Pancreas (tissue), 10 donors: ENCODE measurements around the gene IZUMO1R. TPM values are rescaled to one million over a fixed set of nuclear protein-coding genes. Genes with fewer than 3 reads are reported as not detected.

Source experiments
- ATAC-seq, 4 donors: fragments of 200-7000 bp; cut with Tn5 transposase; one replicate each; pipeline versions ENCODE4 v1.8.0 to v1.9.1; 2020; ENCODE audit warnings: mild to moderate bottlenecking in 4 of 4, moderate library complexity in 4 of 4
- DNase-seq, 6 donors: peaks; one replicate each; pipeline ENCODE4 v3.0.0-alpha.2; 2020
- FAIRE-seq: peaks from 2 replicates; lab custom pipeline; 2012; peaks lifted over from hg19 to GRCh38; lab: Jason Lieb, UNC
- H3K27ac ChIP-seq, 4 donors: fragments of 200-600 bp; sonication (generic); 1 replicate in 3 of 4; 2 replicates in 1 of 4; pipeline versions ENCODE4 v1.5.0 to v1.8.0; 2020
- H3K27me3 ChIP-seq, 4 donors: fragments of 200-600 bp; one replicate each; pipeline ENCODE4 v1.8.0; 2021
- H3K36me3 ChIP-seq, 3 donors: fragments of 200-600 bp; sonication (generic) in 1 of 3; one replicate each; pipeline versions ENCODE4 v1.5.0 to v1.8.0; 2020 to 2021
- H3K4me1 ChIP-seq, 3 donors: fragments of 200-600 bp; one replicate each; pipeline ENCODE4 v1.8.0; 2021
- H3K4me3 ChIP-seq, 4 donors: fragments of 200-600 bp; sonication (generic) in 2 of 4; one replicate each; pipeline versions ENCODE4 v1.5.0 to v1.8.0; 2020 to 2021
- H3K9me3 ChIP-seq, 4 donors: fragments of 200-600 bp; one replicate each; pipeline ENCODE4 v1.8.0; 2021
- WGBS, 2 donors: extraction: QIAGEN DNeasy Blood & Tissue Kit; methylation state at CpG; one replicate each; pipeline ENCODE4 v1.1.7; 2013; 5-methylcytosine and 5-hydroxymethylcytosine counted together
- intact Hi-C, 3 donors: fragments of 100-400 bp; cut with DNase I; formaldehyde crosslinking; loops; one replicate each; pipeline versions ENCODE4 v1.11.1 to v1.14.2; 2022
- polyA plus RNA-seq, 2 donors: library from polyadenylated mRNA; stranded (reverse); fragments of 200-250 nt; gene quantifications; one replicate each; pipeline ENCODE4 v1.2.3, GENCODE V29; 2013
- total RNA-seq, 6 donors: library from RNA; stranded (reverse); fragmentation: NEBNext Ultra II Directional in 4 of 6; extraction: Animal tissue kit (Norgen Biotek cat#: 25700) in 4 of 6; gene quantifications; one replicate each; pipeline versions ENCODE4 v1.2.1 to v1.2.4, GENCODE V29; 2021 to 2023
- TF ChIP-seq, protein P1 (sequence below), 4 donors: fragments of 200-600 bp; sonication (generic) in 3 of 4; IDR thresholded peaks; one replicate each; pipeline versions ENCODE4 v1.5.0 to v1.8.0; 2021; ENCODE audit warnings: antibody characterized with exemption in 4 of 4
- donor health status: healthy with polysubstance abuse.
- donor health status: DM: no; HTN: no; CAD: no; lungs with moderate emphysema.
- donor health status: DM: no; HTN: no; CAD: no.
- donor health status: control.
- donor health status: control.
- donor health status: Bipolar disorder and iron deficiency.
- donor health status: DM: yes; HTN: yes; CAD: no.
- donor health status: DM: no; HTN: no; CAD: no.
- donor health status: DM: no; HTN: no; CAD: no.
- donor health status: DM: yes; HTN: yes; CAD: no.

Gene IZUMO1R
- total and polyA plus RNA-seq, 8 donors = not detected

DNA sequence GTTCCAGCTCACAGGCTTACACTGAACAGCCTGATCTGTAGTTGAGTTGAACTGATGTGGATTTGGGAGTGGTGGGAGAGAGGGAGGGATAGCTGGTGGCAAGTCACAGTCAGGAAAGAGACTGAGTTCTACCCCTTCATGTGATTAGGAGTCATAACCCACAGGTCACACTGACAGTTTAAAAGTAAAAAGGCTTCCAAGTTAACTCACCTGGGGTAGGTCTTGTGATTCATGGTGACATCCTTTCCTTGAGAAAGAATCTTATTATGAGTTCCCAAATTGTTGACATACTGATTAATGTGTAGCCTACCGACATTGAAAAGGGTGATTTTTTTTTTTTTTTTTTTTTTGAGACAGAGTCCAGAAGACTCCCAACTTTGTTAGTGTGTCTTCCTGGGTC lies 5.4 kb downstream of the IZUMO1R start:
- Histone ChIP-seq H3K27me3 (no peaks in the 10 kb centered on the region), H3K9me3 (no peaks in the 10 kb centered on the region), H3K27ac (no peak overlapping the region), H3K4me1 (no peaks in the 10 kb centered on the region), H3K36me3 (no peaks in the 10 kb centered on the region), H3K4me3 (no peak overlapping the region)
- WGBS, 2 donors = 10 to 18% methylated on average over 1 of the region's 1 CpG
- DNase-seq (no peak), FAIRE-seq (no peak), ATAC-seq (no peak)
- intact Hi-C loops = no loop called here
- TF ChIP-seq, protein P1, sequence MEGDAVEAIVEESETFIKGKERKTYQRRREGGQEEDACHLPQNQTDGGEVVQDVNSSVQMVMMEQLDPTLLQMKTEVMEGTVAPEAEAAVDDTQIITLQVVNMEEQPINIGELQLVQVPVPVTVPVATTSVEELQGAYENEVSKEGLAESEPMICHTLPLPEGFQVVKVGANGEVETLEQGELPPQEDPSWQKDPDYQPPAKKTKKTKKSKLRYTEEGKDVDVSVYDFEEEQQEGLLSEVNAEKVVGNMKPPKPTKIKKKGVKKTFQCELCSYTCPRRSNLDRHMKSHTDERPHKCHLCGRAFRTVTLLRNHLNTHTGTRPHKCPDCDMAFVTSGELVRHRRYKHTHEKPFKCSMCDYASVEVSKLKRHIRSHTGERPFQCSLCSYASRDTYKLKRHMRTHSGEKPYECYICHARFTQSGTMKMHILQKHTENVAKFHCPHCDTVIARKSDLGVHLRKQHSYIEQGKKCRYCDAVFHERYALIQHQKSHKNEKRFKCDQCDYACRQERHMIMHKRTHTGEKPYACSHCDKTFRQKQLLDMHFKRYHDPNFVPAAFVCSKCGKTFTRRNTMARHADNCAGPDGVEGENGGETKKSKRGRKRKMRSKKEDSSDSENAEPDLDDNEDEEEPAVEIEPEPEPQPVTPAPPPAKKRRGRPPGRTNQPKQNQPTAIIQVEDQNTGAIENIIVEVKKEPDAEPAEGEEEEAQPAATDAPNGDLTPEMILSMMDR (IDR thresholded peaks at IDR 0.05) = no peak

DNA sequence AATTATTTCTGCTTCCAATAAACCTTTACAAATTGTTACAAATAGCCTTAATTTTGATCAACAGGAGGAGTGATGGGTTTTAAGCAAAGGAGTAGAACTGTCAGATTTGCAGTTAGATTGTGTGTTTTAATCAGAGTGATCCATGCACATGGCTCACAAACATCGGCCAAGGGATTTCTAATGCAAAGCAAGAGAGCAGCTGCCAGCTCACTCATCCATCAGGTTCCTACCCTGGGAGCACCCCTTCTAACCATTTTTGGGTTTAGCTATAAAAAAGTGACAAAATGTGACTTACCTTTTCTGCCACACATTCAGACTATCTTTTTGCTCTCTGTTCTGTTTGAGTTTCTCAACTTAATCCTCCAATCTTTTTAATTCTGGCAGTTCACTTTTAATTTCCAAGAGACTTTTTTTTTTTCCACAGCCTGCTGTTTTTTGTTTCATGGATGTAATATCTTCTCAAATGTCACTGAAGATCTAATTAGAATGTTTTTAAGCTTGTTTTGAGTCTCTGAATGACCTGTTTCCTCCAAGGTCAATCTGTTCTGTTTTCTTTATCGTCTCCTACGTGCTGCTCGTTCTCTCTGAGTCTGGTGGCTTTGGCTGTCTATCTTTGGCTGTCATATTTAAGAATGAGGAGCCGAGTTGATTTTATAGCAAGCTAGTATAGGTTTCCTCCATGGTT lies 6.0 kb downstream of the IZUMO1R start:
- FAIRE-seq (no peak), DNase-seq (no peak), ATAC-seq (no peak)
- 26 to 31% methylated on average over 5 of the region's 5 CpGs for WGBS, 2 donors
- Histone ChIP-seq H3K4me1 (no peaks in the 10 kb centered on the region), H3K4me3 (no peak overlapping the region), H3K27me3 (no peaks in the 10 kb centered on the region), H3K27ac (no peak overlapping the region), H3K9me3 (no peaks in the 10 kb centered on the region), H3K36me3 (no peaks in the 10 kb centered on the region)
- TF ChIP-seq, protein P1 (IDR thresholded peaks at IDR 0.05) = no peak
- intact Hi-C loops = no loop called here

DNA sequence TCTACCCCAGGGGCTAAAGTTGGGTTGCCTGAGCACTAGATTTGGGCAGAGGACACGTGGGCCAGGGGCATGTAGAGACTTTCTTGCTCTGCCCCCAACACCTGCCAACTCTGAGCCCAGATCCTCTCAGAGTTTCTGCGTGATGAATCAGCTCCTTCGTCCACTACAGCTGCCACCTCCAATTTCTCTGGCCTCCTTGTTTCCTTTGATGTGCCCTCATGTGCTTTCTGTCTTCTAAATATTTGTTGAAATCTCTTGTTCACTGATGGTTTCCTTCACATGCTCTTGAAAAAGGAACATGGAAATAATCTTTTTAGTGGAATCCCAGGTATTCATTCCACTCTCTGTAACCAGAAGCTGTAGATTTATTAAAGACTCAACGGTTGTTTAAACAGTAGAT lies 8.0 kb downstream of the IZUMO1R start:
- H3K4me3 ChIP-seq = no peak overlapping the region
- intact Hi-C loops = no loop called here
- no peak for ATAC-seq
- no peaks in the 10 kb centered on the region for H3K27me3 ChIP-seq
- DNase-seq = no peak
- no peaks in the 10 kb centered on the region for H3K9me3 ChIP-seq
- 44 to 61% methylated on average over 4 of the region's 4 CpGs for whole genome bisulfite sequencing, 2 donors
- H3K4me1 ChIP-seq = no peaks in the 10 kb centered on the region
- FAIRE-seq = no peak
- TF ChIP-seq, protein P1 (IDR thresholded peaks at IDR 0.05) = no peak
- H3K36me3 ChIP-seq = no peaks in the 10 kb centered on the region
- no peak overlapping the region for H3K27ac ChIP-seq

DNA sequence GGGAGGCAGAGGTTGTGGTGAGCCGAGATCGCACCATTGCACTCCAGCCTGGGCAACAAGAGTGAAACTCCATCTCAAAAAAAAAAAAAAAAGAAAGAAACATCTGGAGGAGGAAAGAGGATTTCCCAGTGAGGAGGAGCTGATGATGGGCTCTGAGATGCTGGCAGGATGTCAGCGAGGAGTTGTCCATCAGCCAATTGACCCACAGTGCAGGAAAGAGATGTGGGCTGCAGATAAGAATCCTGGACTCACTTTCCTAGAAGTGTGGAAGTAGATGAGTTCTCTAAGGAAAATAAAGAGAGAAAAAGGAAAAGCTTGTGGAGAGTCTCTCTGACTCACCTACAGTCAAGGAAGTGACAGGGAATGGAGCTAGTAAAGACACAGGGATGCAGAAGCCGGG lies 9.7 kb downstream of the IZUMO1R start:
- WGBS, 2 donors = 59 to 60% methylated on average over 4 of the region's 4 CpGs
- intact Hi-C loops = no loop called here
- FAIRE-seq (no peak), ATAC-seq (no peak), DNase-seq (no peak)
- no peaks in the 10 kb centered on the region for H3K9me3 ChIP-seq
- no peaks in the 10 kb centered on the region for H3K27me3 ChIP-seq
- no peak overlapping the region for H3K4me3 ChIP-seq
- no peaks in the 10 kb centered on the region for H3K36me3 ChIP-seq
- no peak overlapping the region for H3K27ac ChIP-seq
- TF ChIP-seq, protein P1 (IDR thresholded peaks at IDR 0.05) = no peak
- no peaks in the 10 kb centered on the region for H3K4me1 ChIP-seq

DNA sequence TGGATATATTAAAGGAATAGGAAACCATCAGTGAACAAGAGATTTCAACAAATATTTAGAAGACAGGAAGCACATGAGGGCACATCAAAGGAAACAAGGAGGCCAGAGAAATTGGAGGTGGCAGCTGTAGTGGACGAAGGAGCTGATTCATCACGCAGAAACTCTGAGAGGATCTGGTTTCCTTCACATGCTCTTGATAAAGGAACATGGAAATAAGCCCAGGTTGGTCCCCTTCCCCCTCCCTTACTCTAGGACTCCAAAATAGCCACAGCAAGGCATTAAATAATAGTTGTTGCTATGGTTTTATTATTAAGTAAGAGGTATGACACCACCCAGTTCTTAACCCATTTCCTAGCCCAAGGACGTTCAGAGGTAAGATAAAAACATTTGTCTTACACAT lies 11.3 kb downstream of the IZUMO1R start:
- DNase-seq (no peak), ATAC-seq (no peak), FAIRE-seq (peak; percentile 53)
- Histone ChIP-seq H3K4me1 (no peaks in the 10 kb centered on the region), H3K27ac (no peak overlapping the region), H3K36me3 (no peaks in the 10 kb centered on the region), H3K9me3 (no peaks in the 10 kb centered on the region), H3K27me3 (no peaks in the 10 kb centered on the region), H3K4me3 (no peak overlapping the region)
- WGBS, 2 donors = 20 to 21% methylated on average over 3 of the region's 3 CpGs
- intact Hi-C loops = no loop called here
- TF ChIP-seq, protein P1 (IDR thresholded peaks at IDR 0.05) = no peak
